Heart left ventricle (tissue), 16 donors: ENCODE data around the gene GFM2. TPM values are rescaled to one million over a fixed set of nuclear protein-coding genes. Genes with fewer than 3 reads are reported as not detected.
A peak's percentile ranks its signal among the peaks of the same experiment; 100 is the strongest.
"Not testable (repeated sequence)": the region's sequence is repeated elsewhere in the genome, so short reads cannot be mapped to it uniquely, and the experiment has no call there.

Experiments
- ATAC-seq, 4 donors: fragments of 200-7000 bp; cut with Tn5 transposase; one replicate each; pipeline ENCODE4 v1.9.1; 2020 to 2022; ENCODE audit warnings: moderate library complexity in 4 of 4, mild to moderate bottlenecking in 3 of 4, moderate number of reproducible peaks in 1 of 4
- DNase-seq, 5 donors: peaks; one replicate each; pipeline ENCODE4 v3.0.0-alpha.2; 2020
- H3K27ac ChIP-seq, 12 donors: fragments of 200-600 bp; sonication (generic) in 4 of 12; one replicate each; pipeline versions ENCODE4 v1.5.0 to v1.8.0; 2016 to 2022; ENCODE audit warnings: mild to moderate bottlenecking in 2 of 12
- H3K27me3 ChIP-seq, 9 donors: fragments of 200-600 bp; sonication (generic) in 2 of 9; one replicate each; pipeline versions ENCODE4 v1.5.1 to v1.8.0; 2016 to 2022; ENCODE audit warnings: mild to moderate bottlenecking in 3 of 9
- H3K36me3 ChIP-seq, 9 donors: fragments of 200-600 bp; sonication (generic) in 2 of 9; one replicate each; pipeline versions ENCODE4 v1.5.0 to v1.8.0; 2018 to 2022; ENCODE audit warnings: mild to moderate bottlenecking in 2 of 9
- H3K4me1 ChIP-seq, 12 donors: fragments of 200-600 bp; sonication (generic) in 4 of 12; one replicate each; pipeline versions ENCODE4 v1.5.0 to v1.8.0; 2016 to 2022; ENCODE audit warnings: mild to moderate bottlenecking in 3 of 12
- H3K4me3 ChIP-seq, 12 donors: fragments of 200-600 bp; sonication (generic) in 4 of 12; one replicate each; pipeline versions ENCODE4 v1.5.0 to v1.8.0; 2017 to 2022; ENCODE audit warnings: mild to moderate bottlenecking in 9 of 12, moderate library complexity in 4 of 12
- H3K9me3 ChIP-seq, 12 donors: fragments of 200-600 bp; sonication (generic) in 4 of 12; one replicate each; pipeline versions ENCODE4 v1.5.0 to v1.8.0; 2016 to 2022; ENCODE audit warnings: mild to moderate bottlenecking in 1 of 12
- POLR2A ChIP-seq, 2 donors: fragments of 450-650 bp; IDR thresholded peaks; one replicate each; pipeline ENCODE4 v1.6.1; 2017; ENCODE audit warnings: antibody characterized with exemption in 2 of 2, mild to moderate bottlenecking in 2 of 2, moderate library complexity in 2 of 2
- WGBS, 4 donors: extraction: QIAGEN DNeasy Blood & Tissue Kit in 2 of 4; methylation state at CpG; one replicate each; pipeline versions ENCODE4 v1.1.5 to v1.1.7; 2013 to 2018; 5-methylcytosine and 5-hydroxymethylcytosine counted together
- intact Hi-C, 10 donors: fragments of 100-400 bp; cut with DNase I; formaldehyde crosslinking; loops; one replicate each; pipeline versions ENCODE4 v1.11.1 to v1.14.2; 2022
- polyA plus RNA-seq, 2 donors: library from polyadenylated mRNA; stranded (reverse); fragments of 200-250 nt; gene quantifications; one replicate each; pipeline ENCODE4 v1.2.3, GENCODE V29; 2013
- total RNA-seq, 9 donors: library from RNA; depleted of rRNA in 2 of 9; stranded (reverse); fragments of >200 nt in 2 of 9; fragmentation: NEBNext Ultra II Directional in 3 of 9; extraction: Animal tissue kit (Norgen Biotek cat#: 25700) in 3 of 9; gene quantifications; one replicate each; pipeline versions ENCODE4 v1.1.0 to v1.2.4, GENCODE V29; 2016 to 2023
- TF ChIP-seq, protein P1 (sequence below), 12 donors: fragments of 200-600 bp; sonication (generic) in 4 of 12; IDR thresholded peaks; one replicate each; pipeline versions ENCODE4 v1.5.0 to v1.8.0; 2018 to 2022; ENCODE audit warnings: antibody characterized with exemption in 12 of 12, mild to moderate bottlenecking in 5 of 12
- donor health status: ischemic (EF 13 %, LVEDD 7.1; RV severe dilation, severe dysfunction).
- donor health status: healthy with polysubstance abuse.
- donor health status: DM: no; HTN: yes; CAD: no.
- donor health status: DM: no; HTN: no; CAD: no.
- donor health status: ischemic (EF 25% LVEDD 6.9; RV normal size, moderate dysfunction).
- donor health status: ischemic (EF 25% LVEDD 5.7; RV mildly dilated, moderate dysfunction).
- donor health status: healthy.
- donor health status: DM: yes; HTN: yes; CAD: no.
- donor health status: ischemic (EF 35%, LVEDD 5.7; RV mildly dilated, moderate dysfunction).
- donor health status: nonischemic (EF 11% LVEDD 7.7; RV severe dilation, severe dysfunction).
- donor health status: DM: yes; HTN: yes; CAD: no.
- donor health status: PGD.
- donor health status: ischemic (EF 29% LVEDD 5.4; RV normal size, mild dysfunction).
- donor health status: nonischemic (EF 23%, LVEDD 6.1; RV moderate dilation, normal function).

The GFM2 gene
- total and polyA plus RNA-seq, 11 donors: 26.3 to 54.9 (median 39.9) TPM

GRCh38 chr5:74685979-74686631 is 80.8 kb downstream of the GFM2 start:
- Histone ChIP-seq H3K27me3 (no peaks in the 10 kb centered on the region), H3K9me3 (no peaks in the 10 kb centered on the region), H3K36me3 (peaks cover 0 to 24% (median 19%) of the 10 kb centered on the region in 9 donors), H3K4me1 (peaks cover 0 to 29% (median 18%) of the 10 kb centered on the region in 12 donors), H3K27ac (peak overlapping the region in 10 of 12 donors; percentile 79 to 96 (median 90)), H3K4me3 (peak overlapping the region; percentile 79 to 99 (median 93))
- ATAC-seq (peak; percentile 16 to 52 (median 33)), DNase-seq (peak in 2 of 5 donors; percentile 10 to 25)
- no peak for TF ChIP-seq POLR2A (IDR thresholded peaks at IDR 0.05)
- TF ChIP-seq, protein P1, sequence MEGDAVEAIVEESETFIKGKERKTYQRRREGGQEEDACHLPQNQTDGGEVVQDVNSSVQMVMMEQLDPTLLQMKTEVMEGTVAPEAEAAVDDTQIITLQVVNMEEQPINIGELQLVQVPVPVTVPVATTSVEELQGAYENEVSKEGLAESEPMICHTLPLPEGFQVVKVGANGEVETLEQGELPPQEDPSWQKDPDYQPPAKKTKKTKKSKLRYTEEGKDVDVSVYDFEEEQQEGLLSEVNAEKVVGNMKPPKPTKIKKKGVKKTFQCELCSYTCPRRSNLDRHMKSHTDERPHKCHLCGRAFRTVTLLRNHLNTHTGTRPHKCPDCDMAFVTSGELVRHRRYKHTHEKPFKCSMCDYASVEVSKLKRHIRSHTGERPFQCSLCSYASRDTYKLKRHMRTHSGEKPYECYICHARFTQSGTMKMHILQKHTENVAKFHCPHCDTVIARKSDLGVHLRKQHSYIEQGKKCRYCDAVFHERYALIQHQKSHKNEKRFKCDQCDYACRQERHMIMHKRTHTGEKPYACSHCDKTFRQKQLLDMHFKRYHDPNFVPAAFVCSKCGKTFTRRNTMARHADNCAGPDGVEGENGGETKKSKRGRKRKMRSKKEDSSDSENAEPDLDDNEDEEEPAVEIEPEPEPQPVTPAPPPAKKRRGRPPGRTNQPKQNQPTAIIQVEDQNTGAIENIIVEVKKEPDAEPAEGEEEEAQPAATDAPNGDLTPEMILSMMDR (IDR thresholded peaks at IDR 0.05): no peak
- intact Hi-C loops: loop anchor here in 4 of 10 donors (5.0 to 10.0 kb wide), 3 partner anchors 81 to 1121 kb away; partner anchors contain the start of genes GFM2 (in 2 of the 4), NSA2 (in 2 of the 4), ANKRA2 (in 1 of the 4) and GCNT4 (in 1 of the 4)
- 43 to 50% (median 46%) methylated on average over 10 of the region's 10 CpGs for WGBS, 4 donors

GRCh38 chr5:74684900-74685851 is 81.7 kb downstream of the GFM2 start, which contains the start of gene HEXB:
HEXB (plus strand) TSS chr5:74685233; CDS start chr5:74685261, 28 bp downstream.
- peak within 1 kb of the TSS; percentile 79 to 99 (median 93) for H3K4me3 ChIP-seq
- DNase-seq (peak; percentile 92 to 96 (median 93)), ATAC-seq (peak; percentile 97 to 99 (median 98))
- intact Hi-C loops: loop anchor here in 4 of 10 donors (5.0 to 10.0 kb wide), 3 partner anchors 82 to 1120 kb away; partner anchors contain the start of genes GFM2 (in 2 of the 4), NSA2 (in 2 of the 4), ANKRA2 (in 1 of the 4) and GCNT4 (in 1 of the 4)
- H3K27ac ChIP-seq: peak within 1 kb of the TSS; percentile 55 to 96 (median 90)
- H3K27me3 ChIP-seq: no peaks in the 10 kb centered on the region
- H3K4me1 ChIP-seq: peaks cover 0 to 29% (median 18%) of the 10 kb centered on the region in 12 donors
- H3K36me3 ChIP-seq: peaks cover 0 to 15% (median 10%) of the 10 kb centered on the region in 9 donors
- 4 to 16% (median 5%) methylated on average over 23 to 78 of the region's 78 CpGs for WGBS, 4 donors
- H3K9me3 ChIP-seq: no peaks in the 10 kb centered on the region
- peak in 1 of 2 donors; percentile 94 for TF ChIP-seq POLR2A (IDR thresholded peaks at IDR 0.05)
- TF ChIP-seq, protein P1 (IDR thresholded peaks at IDR 0.05): no peak

GRCh38 chr5:74679966-74680365 is 87.0 kb downstream of the GFM2 start:
- Histone ChIP-seq H3K36me3 (no peaks in the 10 kb centered on the region), H3K4me1 (no peaks in the 10 kb centered on the region), H3K27me3 (no peaks in the 10 kb centered on the region), H3K4me3 (no peak overlapping the region), H3K9me3 (no peaks in the 10 kb centered on the region), H3K27ac (no peak overlapping the region)
- no peak for TF ChIP-seq POLR2A (IDR thresholded peaks at IDR 0.05)
- TF ChIP-seq, protein P1 (IDR thresholded peaks at IDR 0.05): no peak
- 65 to 69% (median 67%) methylated on average over 4 of the region's 4 CpGs for WGBS, 4 donors
- intact Hi-C loops: loop anchor here in 5 of 10 donors (10.0 kb wide), 3 partner anchors 235 to 1115 kb away; partner anchors contain the start of genes ANKRA2 (in 1 of the 5), GCNT4 (in 1 of the 5) and UTP15 (in 1 of the 5)
- ATAC-seq (no peak), DNase-seq (no peak)

- not testable (repeated sequence) for ATAC-seq, H3K36me3 ChIP-seq, H3K9me3 ChIP-seq, H3K4me1 ChIP-seq, H3K27me3 ChIP-seq, H3K27ac ChIP-seq, H3K4me3 ChIP-seq, DNase-seq
- 83 to 94% (median 84%) methylated on average over 3 of the region's 3 CpGs for WGBS, 4 donors
- intact Hi-C loops: loop anchor here in 3 of 10 donors (10.0 kb wide), 1 partner anchor 236 kb away; no protein-coding TSS in a partner anchor
These were observed 87.6 kb downstream of the GFM2 start for GRCh38 chr5:74679300-74679699.

DNA sequence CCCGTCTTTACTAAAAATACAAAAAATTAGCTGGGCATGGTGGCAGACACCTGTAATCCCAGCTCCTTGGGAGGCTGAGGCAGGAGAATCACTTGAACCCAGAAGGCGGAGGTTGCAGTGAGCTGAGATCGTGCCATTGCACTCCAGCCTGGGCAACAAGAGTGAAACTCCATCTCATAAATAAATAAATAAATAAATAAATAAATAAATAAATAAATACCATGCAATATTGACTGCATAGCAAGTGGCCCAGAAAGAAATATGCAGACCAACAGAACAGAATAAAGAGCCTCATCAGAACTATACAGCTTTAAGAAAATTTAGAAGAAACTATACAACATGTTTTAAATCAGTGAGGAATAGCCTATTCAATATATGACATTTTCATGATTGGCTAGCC is 88.8 kb downstream of the GFM2 start:
- not testable (repeated sequence) for H3K27ac ChIP-seq, ATAC-seq, H3K27me3 ChIP-seq, H3K4me1 ChIP-seq, DNase-seq, H3K36me3 ChIP-seq, H3K9me3 ChIP-seq, H3K4me3 ChIP-seq
- 79 to 96% (median 82%) methylated on average over 3 of the region's 3 CpGs for WGBS, 4 donors
- intact Hi-C loops: loop anchor here in 3 of 10 donors (10.0 kb wide), 1 partner anchor 237 kb away; no protein-coding TSS in a partner anchor

- intact Hi-C loops: loop anchor here in 3 of 10 donors (10.0 kb wide), 1 partner anchor 238 kb away; no protein-coding TSS in a partner anchor
- 96 to 98% (median 96%) methylated on average over 6 of the region's 6 CpGs for WGBS, 4 donors
- not testable (repeated sequence) for DNase-seq, ATAC-seq, H3K36me3 ChIP-seq, H3K9me3 ChIP-seq, H3K27ac ChIP-seq, H3K27me3 ChIP-seq, H3K4me3 ChIP-seq
- peaks cover 0 to 17% (median 4%) of the 10 kb centered on the region in 12 donors for H3K4me1 ChIP-seq
These were observed 90.5 kb downstream of the GFM2 start for GRCh38 chr5:74676466-74676865.
